Hematopoietic multipotent progenitor cell (in vitro differentiated cells): ENCODE results near the gene RHBDL2. TPM values are rescaled to one million over a fixed set of nuclear protein-coding genes. Genes with fewer than 3 reads are reported as not detected.

Experiments
- small RNA-seq: library from RNA; depleted of rRNA; stranded (forward); fragments of <200 nt; gene quantifications from one replicate; pipeline ENCODE3, GENCODE V24; 2012
- total RNA-seq: library from RNA; depleted of rRNA; stranded (reverse); fragments of >200 nt; gene quantifications from one replicate; pipeline ENCODE4 v1.2.3, GENCODE V29; 2012

Gene RHBDL2
- total RNA-seq, 1 donor, result under 0.01 TPM

Small RNA genes within 50 kb of the gene (small RNA-seq; reads per million reads assigned to genes)
- gene GJA9-MYCBP (not detected), gene RF00019 (not detected), gene RNU6-605P (not detected)

Other genes starting within 250 kb of the RHBDL2 start
- gene RRAGC, start 82.1 kb downstream of the RHBDL2 start, total RNA-seq, result 5.4 TPM
- 8.6 TPM for gene MYCBP, start 68.5 kb downstream of the RHBDL2 start, total RNA-seq
- not detected for gene GJA9, start 60.2 kb downstream of the RHBDL2 start, total RNA-seq
- 24.2 TPM for gene AKIRIN1, start 49.4 kb upstream of the RHBDL2 start, total RNA-seq
- 118 TPM for gene NDUFS5, start 84.5 kb upstream of the RHBDL2 start, total RNA-seq